Measurements from ENCODE around the gene LAMC3.
"Not testable (repeated sequence)": the region's sequence is repeated elsewhere in the genome, so short reads cannot be mapped to it uniquely, and the experiment has no call there.

The LAMC3 gene

DNA sequence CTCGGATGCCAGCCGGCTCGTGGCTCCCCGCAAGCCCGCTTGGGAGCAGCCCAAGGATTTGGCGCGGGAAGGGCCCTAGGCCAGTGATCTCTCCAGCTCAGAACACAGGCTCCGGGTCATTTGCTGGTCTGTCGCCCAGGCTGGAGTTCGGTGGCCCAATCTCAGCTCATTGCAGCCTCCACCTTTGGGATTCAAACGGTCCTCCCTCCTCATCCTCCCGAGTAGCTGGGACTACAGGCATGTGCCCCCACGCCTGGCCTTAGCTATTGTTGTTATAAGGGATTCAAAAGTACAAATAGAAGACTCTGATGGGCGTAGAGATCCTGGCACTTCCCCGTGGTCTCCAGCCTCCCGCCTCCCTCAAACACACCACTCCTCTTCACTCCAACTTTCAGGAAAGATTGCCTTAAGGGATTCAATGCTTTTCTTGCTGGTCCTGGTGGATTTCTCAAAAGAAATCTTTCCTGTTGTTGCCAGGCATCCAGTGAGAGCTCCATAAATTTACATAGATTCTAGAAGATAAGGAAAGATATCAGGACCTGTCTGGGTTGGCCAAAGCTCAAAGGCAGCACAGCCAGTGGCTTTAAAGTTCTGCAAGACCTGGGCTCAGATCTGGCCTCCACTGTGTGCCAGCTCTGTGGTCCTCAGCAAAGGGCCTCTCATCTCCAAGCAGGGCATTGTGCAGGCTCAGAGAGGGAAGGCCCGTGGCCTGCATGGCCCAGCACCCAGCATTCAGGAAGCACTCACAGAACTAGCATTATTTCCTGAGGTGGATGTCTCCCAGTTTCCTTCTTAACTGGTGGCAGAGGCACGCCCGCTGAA, 88.4 kb downstream of the LAMC3 start:
- TF ChIP-seq, protein P1, sequence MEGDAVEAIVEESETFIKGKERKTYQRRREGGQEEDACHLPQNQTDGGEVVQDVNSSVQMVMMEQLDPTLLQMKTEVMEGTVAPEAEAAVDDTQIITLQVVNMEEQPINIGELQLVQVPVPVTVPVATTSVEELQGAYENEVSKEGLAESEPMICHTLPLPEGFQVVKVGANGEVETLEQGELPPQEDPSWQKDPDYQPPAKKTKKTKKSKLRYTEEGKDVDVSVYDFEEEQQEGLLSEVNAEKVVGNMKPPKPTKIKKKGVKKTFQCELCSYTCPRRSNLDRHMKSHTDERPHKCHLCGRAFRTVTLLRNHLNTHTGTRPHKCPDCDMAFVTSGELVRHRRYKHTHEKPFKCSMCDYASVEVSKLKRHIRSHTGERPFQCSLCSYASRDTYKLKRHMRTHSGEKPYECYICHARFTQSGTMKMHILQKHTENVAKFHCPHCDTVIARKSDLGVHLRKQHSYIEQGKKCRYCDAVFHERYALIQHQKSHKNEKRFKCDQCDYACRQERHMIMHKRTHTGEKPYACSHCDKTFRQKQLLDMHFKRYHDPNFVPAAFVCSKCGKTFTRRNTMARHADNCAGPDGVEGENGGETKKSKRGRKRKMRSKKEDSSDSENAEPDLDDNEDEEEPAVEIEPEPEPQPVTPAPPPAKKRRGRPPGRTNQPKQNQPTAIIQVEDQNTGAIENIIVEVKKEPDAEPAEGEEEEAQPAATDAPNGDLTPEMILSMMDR (IDR thresholded peaks at IDR 0.05; ENCODE audit: control extremely low read depth, extremely low read depth, low read depth, missing control alignments): no peak
- CTCF ChIA-PET: no interaction called here
- POLR2A ChIA-PET: no interaction called here
- no peak for DNase-seq (ENCODE audit: extremely low spot score)

DNA sequence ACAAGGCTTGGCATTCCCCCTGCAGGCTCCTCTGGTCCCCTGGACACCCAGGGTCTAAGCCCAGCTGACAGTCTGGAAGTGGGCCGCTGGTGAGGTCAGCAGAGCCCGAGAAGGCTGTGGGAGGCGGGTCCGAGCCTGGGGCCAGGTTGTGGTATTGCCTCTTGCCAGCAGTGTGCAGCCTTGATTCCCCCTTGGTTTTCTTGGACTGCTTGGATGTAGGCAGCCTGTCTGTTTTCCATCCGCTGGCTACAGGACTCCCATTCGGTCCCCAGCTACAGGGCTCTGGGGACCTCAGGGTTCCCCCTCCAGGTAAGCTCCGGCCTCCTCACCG, 88.9 kb downstream of the LAMC3 start:
- DNase-seq (ENCODE audit: extremely low spot score): no peak
- POLR2A ChIA-PET: interaction anchor here (0.6 kb wide), 1 partner anchor 276 kb away, joined by 6 read pairs; no protein-coding TSS in a partner anchor
- TF ChIP-seq, protein P1 (IDR thresholded peaks at IDR 0.05; ENCODE audit: control extremely low read depth, extremely low read depth, low read depth, missing control alignments): no peak
- CTCF ChIA-PET: interaction anchor here (2.4 kb wide), 1 partner anchor 11 kb away, joined by 7 read pairs; no protein-coding TSS in a partner anchor

GRCh38 chr9:131098391-131099101, 89.6 kb downstream of the LAMC3 start:
- TF ChIP-seq, protein P1 (IDR thresholded peaks at IDR 0.05; ENCODE audit: control extremely low read depth, extremely low read depth, low read depth, missing control alignments): no peak
- ChIA-PET POLR2A (interaction anchor here (0.6 kb wide), 2 partner anchors 52 to 275 kb away, joined by 3 to 6 read pairs; no protein-coding TSS in a partner anchor), CTCF (interaction anchor here (1.7 to 2.4 kb wide), 2 partner anchors 11 to 52 kb away, joined by 5 to 7 read pairs; no protein-coding TSS in a partner anchor)
- no peak for DNase-seq (ENCODE audit: extremely low spot score)

DNA sequence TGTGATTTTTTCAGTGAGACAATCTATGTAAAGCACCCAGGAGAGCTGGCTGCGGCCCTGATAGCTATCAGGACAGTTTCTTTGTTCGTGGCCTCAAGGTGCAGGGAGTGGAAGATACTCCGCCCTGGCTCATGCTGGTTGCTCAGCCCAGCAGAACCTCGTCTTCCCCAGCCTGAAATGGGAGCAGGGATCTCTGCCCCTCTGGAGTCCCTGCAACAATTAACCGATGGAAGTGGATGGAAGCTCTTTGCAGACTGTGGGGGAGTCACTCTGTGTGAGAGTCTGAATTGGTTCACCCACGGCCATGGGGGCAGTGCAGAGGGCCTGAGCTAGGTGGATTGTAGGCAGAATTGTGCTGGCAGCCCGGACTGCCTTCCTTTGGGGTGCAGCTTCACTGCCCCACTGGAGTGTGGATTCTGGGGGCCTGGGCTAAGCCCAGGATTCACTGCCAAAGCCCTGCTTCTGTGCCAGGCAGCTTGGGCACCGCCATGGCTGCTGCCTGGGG, 90.2 kb downstream of the LAMC3 start:
- CTCF ChIA-PET: interaction anchor here (1.7 to 2.4 kb wide), 2 partner anchors 10 to 53 kb away, joined by 5 to 7 read pairs; no protein-coding TSS in a partner anchor
- TF ChIP-seq, protein P1 (IDR thresholded peaks at IDR 0.05; ENCODE audit: control extremely low read depth, extremely low read depth, low read depth, missing control alignments): no peak
- POLR2A ChIA-PET: no interaction called here
- no peak for DNase-seq (ENCODE audit: extremely low spot score)

GRCh38 chr9:131099845-131100244, 90.9 kb downstream of the LAMC3 start:
- DNase-seq (ENCODE audit: extremely low spot score); POLR2A ChIA-PET: not testable (repeated sequence)
- CTCF ChIA-PET: interaction anchor here (1.7 to 2.4 kb wide), 2 partner anchors 9 to 54 kb away, joined by 5 to 7 read pairs; no protein-coding TSS in a partner anchor

- no peak for DNase-seq (ENCODE audit: extremely low spot score)
- POLR2A ChIA-PET: no interaction called here
- CTCF ChIA-PET: interaction anchor here (2.4 kb wide), 1 partner anchor 9 kb away, joined by 7 read pairs; no protein-coding TSS in a partner anchor
- TF ChIP-seq, protein P1 (IDR thresholded peaks at IDR 0.05; ENCODE audit: control extremely low read depth, extremely low read depth, low read depth, missing control alignments): no peak
Observed at GRCh38 chr9:131100445-131100844, 91.5 kb downstream of the LAMC3 start.
